Endothelial cell of umbilical vein (primary cell): Measurements from ENCODE around the gene GBX2. TPM values are rescaled to one million over a fixed set of nuclear protein-coding genes. Genes with fewer than 3 reads are reported as not detected.
"Not testable (repeated sequence)": the region's sequence is repeated elsewhere in the genome, so short reads cannot be mapped to it uniquely, and the experiment has no call there.

Source experiments
- BruUV-seq: library from RNA; stranded (reverse); fragments of 400-500 nt; replicated peaks from 2 replicates; lab custom pipeline; 2021; lab: Mats Ljungman, UMichigan
- CTCF ChIA-PET: fragments of 300-600, 350-600 bp; sonication (Branson Sonifier 250); formaldehyde crosslinking; loops from one replicate; lab custom pipeline; 2021; ENCODE audit warnings: antibody characterized with exemption, inconsistent platforms; lab: Charles Lee
- POLR2A ChIA-PET: fragments of 300-600, 350-600 bp; sonication (Branson Sonifier 250); formaldehyde crosslinking; loops from one replicate; lab custom pipeline; 2021; ENCODE audit warnings: antibody characterized with exemption, inconsistent platforms; lab: Charles Lee
- DNase-seq: peaks from one replicate; pipeline ENCODE4 v3.0.0-alpha.2; 2011; ENCODE audit warnings: low read depth, low spot score
- FAIRE-seq: peaks from 2 replicates; lab custom pipeline; 2011; peaks lifted over from hg19 to GRCh38; lab: Jason Lieb, UNC
- H2AFZ ChIP-seq: 2 replicates; pipeline ENCODE4 v1.6.0; 2012; ENCODE audit warnings: low read depth, low read length, control low read depth, inconsistent platforms
- H3K27ac ChIP-seq: 2 replicates; pipeline ENCODE4 v1.5.1; 2011; ENCODE audit warnings: low read depth, mild to moderate bottlenecking, control low read depth, low read length, moderate library complexity; ENCODE audit not compliant: insufficient read depth
- H3K27me3 ChIP-seq, 2 experiments: 2 replicates each; pipeline versions ENCODE4 v1.6.0 to v1.6.1; 2011; ENCODE audit warnings: low read length in 2 of 2, mixed read lengths in 1 of 2; ENCODE audit not compliant: control insufficient read depth in 2 of 2, insufficient read depth in 2 of 2
- H3K36me3 ChIP-seq, 2 experiments: 2 replicates in 1 of 2; 3 replicates in 1 of 2; pipeline ENCODE4 v1.5.1; 2011; ENCODE audit warnings: low read length in 2 of 2, mild to moderate bottlenecking in 1 of 2, moderate library complexity in 1 of 2; ENCODE audit not compliant: control insufficient read depth in 2 of 2, insufficient read depth in 2 of 2; ENCODE audit errors: extremely low read depth in 1 of 2
- H3K4me1 ChIP-seq: 3 replicates; pipeline ENCODE4 v1.5.1; 2011; ENCODE audit warnings: mild to moderate bottlenecking, low read length; ENCODE audit not compliant: control insufficient read depth, insufficient read depth; ENCODE audit errors: extremely low read depth
- H3K4me2 ChIP-seq: 2 replicates; pipeline ENCODE4 v1.6.1; 2011; ENCODE audit warnings: low read length, control low read depth, mixed read lengths; ENCODE audit not compliant: insufficient read depth
- H3K4me3 ChIP-seq, 3 experiments: fragments of 200-600 bp in 1 of 3; sonication (generic), shearing (Covaris generic) in 1 of 3; replicated peaks in 1 of 3; 2 replicates each; pipeline ENCODE4 v1.5.1; 2011 to 2016; ENCODE audit warnings: control low read depth in 3 of 3, low read length in 3 of 3, mild to moderate bottlenecking in 2 of 3, inconsistent platforms in 1 of 3, low read depth in 1 of 3, moderate library complexity in 1 of 3; ENCODE audit not compliant: insufficient read depth in 1 of 3
- H3K79me2 ChIP-seq: 2 replicates; pipeline ENCODE4 v1.6.0; 2012; ENCODE audit warnings: low read length, inconsistent platforms; ENCODE audit not compliant: control insufficient read depth, insufficient read depth
- H3K9ac ChIP-seq: replicated peaks from 2 replicates; pipeline ENCODE3; 2011; ENCODE audit warnings: low read length, control low read depth; ENCODE audit not compliant: insufficient read depth; ENCODE audit errors: extremely low read depth
- H3K9me1 ChIP-seq: replicated peaks from 3 replicates; pipeline ENCODE4 v1.6.0; 2011; ENCODE audit warnings: mild to moderate bottlenecking, low read length; ENCODE audit not compliant: control insufficient read depth, insufficient read depth; ENCODE audit errors: extremely low read depth
- H3K9me3 ChIP-seq: replicated peaks from 2 replicates; pipeline ENCODE4 v1.5.1; 2012; ENCODE audit warnings: low read length, inconsistent platforms; ENCODE audit not compliant: control insufficient read depth, insufficient read depth
- H4K20me1 ChIP-seq: replicated peaks from 2 replicates; pipeline ENCODE3; 2011; ENCODE audit warnings: mild to moderate bottlenecking, low read length; ENCODE audit not compliant: control insufficient read depth, insufficient read depth; ENCODE audit errors: extremely low read depth
- CTCF ChIP-seq, 2 donors: IDR thresholded peaks; 1 replicate in 1 of 2; 2 replicates in 1 of 2; pipeline ENCODE4 v1.5.1; 2011; ENCODE audit warnings: low read length in 2 of 2, mild to moderate bottlenecking in 2 of 2, moderate library complexity in 2 of 2, control low read depth in 1 of 2, inconsistent platforms in 1 of 2, low read depth in 1 of 2; ENCODE audit not compliant: insufficient read depth in 1 of 2; ENCODE audit errors: extremely low read depth in 1 of 2
- EZH2 ChIP-seq: IDR thresholded peaks from 2 replicates; pipeline ENCODE4 v1.6.1; 2012; ENCODE audit warnings: borderline replicate concordance, low read depth, mild to moderate bottlenecking, moderate library complexity, low read length, inconsistent platforms; ENCODE audit not compliant: severe bottlenecking
- GATA2 ChIP-seq: IDR thresholded peaks from 2 replicates; pipeline ENCODE4 v1.7.0; 2011; ENCODE audit warnings: low read depth, mild to moderate bottlenecking, moderate library complexity, mixed read lengths, low read length; ENCODE audit not compliant: insufficient read length, insufficient read depth
- MAX ChIP-seq: IDR thresholded peaks from 2 replicates; pipeline ENCODE4 v1.6.1; 2011; ENCODE audit not compliant: insufficient read depth, insufficient read length
- MYC ChIP-seq: IDR thresholded peaks from one replicate; pipeline ENCODE4 v1.6.1; 2011; ENCODE audit warnings: mild to moderate bottlenecking, low read depth, low read length
- dilution Hi-C: fragments of 300-500 bp; cut with MboI; formaldehyde crosslinking; loops from one replicate; pipeline ENCODE4 v1.15.0; 2019; ENCODE audit warnings: low sequenced_read_pairs; ENCODE audit not compliant: extremely low pct_ligation_motif_present
- intact Hi-C: fragments of 100-400 bp; cut with micrococcal nuclease; formaldehyde crosslinking; loops from one replicate; pipeline ENCODE4 v1.10.0; 2022
- polyA plus RNA-seq, 4 experiments: library from polyadenylated mRNA; depleted of rRNA in 3 of 4; stranded (reverse) in 3 of 4; unstranded in 1 of 4; fragments of >200 nt; gene quantifications; 2 replicates each; pipeline versions ENCODE4 v1.2.1 to v1.2.3, GENCODE V29; 2011 to 2012; ENCODE audit warnings: missing spikeins in 1 of 4
- total RNA-seq: library from RNA; stranded (reverse); gene quantifications from 2 replicates; pipeline ENCODE4 v1.2.3, GENCODE V29; 2021

GBX2 gene
- total and polyA plus RNA-seq, 2 donors (not counting 3 experiments of a cell fraction or from before 2014, with no cell fraction given): 3.0 to 3.6 TPM

- Histone ChIP-seq H3K4me1 (no peaks in the 10 kb centered on the region), H3K36me3 (no peaks in the 10 kb centered on the region), H3K9ac (no peak overlapping the region), H3K27ac (no peak overlapping the region), H2AFZ (no peak overlapping the region), H3K27me3 (no peaks in the 10 kb centered on the region), H3K4me3 (no peak overlapping the region), H3K79me2 (no peaks in the 10 kb centered on the region), H3K4me2 (no peak overlapping the region), H3K9me3 (no peaks in the 10 kb centered on the region), H3K9me1 (no peaks in the 10 kb centered on the region), H4K20me1 (no peaks in the 10 kb centered on the region)
- intact Hi-C loops: loop anchor here (1.0 kb wide), 1 partner anchor 34 kb away; no protein-coding TSS in a partner anchor
- TF ChIP-seq MAX (no peak), MYC (no peak), GATA2 (no peak), CTCF (IDR thresholded peaks at IDR 0.05; ENCODE audit: extremely low read depth in 1 of 2, insufficient read depth in 1 of 2, low read depth in 1 of 2, low read length in 2 of 2) (no peak), EZH2 (no peak)
- ChIA-PET CTCF (interaction anchor here (1.4 to 2.3 kb wide), 3 partner anchors 34 to 364 kb away, joined by 5 to 10 read pairs (median 10); no protein-coding TSS in a partner anchor), POLR2A (no interaction called here)
- DNase-seq (no peak), FAIRE-seq (no peak)
- dilution Hi-C loops: no loop called here
- BruUV-seq: no TSS peak
Measured at GRCh38 chr2:236143811-236144210, 24.4 kb downstream of the GBX2 start.

- H3K4me3 ChIP-seq, dilution Hi-C loops, H3K4me1 ChIP-seq, POLR2A ChIA-PET, H3K4me2 ChIP-seq, H3K27me3 ChIP-seq, H2AFZ ChIP-seq, H3K36me3 ChIP-seq, H3K9me3 ChIP-seq, H3K9ac ChIP-seq, DNase-seq, BruUV-seq, H3K79me2 ChIP-seq, FAIRE-seq, H3K27ac ChIP-seq, H4K20me1 ChIP-seq, H3K9me1 ChIP-seq, intact Hi-C loops: not testable (repeated sequence)
- CTCF ChIA-PET: interaction anchor here (1.6 to 2.3 kb wide), 3 partner anchors 10 to 362 kb away, joined by 3 to 10 read pairs (median 10); no protein-coding TSS in a partner anchor
Measured at GRCh38 chr2:236141616-236142015, 26.6 kb downstream of the GBX2 start.
